OCI-LY3 (cell line): ENCODE data around the gene IRF5.

Experiments
- CTCF ChIP-seq: fragments of 200-600, 300-600 bp; sonication (generic); IDR thresholded peaks from 2 replicates; pipeline ENCODE4 v1.5.1; 2014; ENCODE audit warnings: antibody characterized with exemption, low read length, low read depth
- EZH2phosphoT487 ChIP-seq: fragments of 200-600 bp; shearing (Covaris generic); IDR thresholded peaks from 2 replicates; pipeline ENCODE4 v1.6.1; 2018; ENCODE audit warnings: antibody characterized with exemption, mixed run types, low read depth

- TF ChIP-seq CTCF = no peak
- TF ChIP-seq EZH2phosphoT487 = no peak
Measured at GRCh38 chr7:128961030-128961659, 23.4 kb downstream of the IRF5 start.
